OCI-LY3 (cell line): ENCODE results near the gene DOCK1.

Source experiments
- H2AFZ ChIP-seq: fragments of 200-600, 300-600 bp; shearing (Covaris generic); 2 replicates; pipeline ENCODE4 v1.6.0; 2014; ENCODE audit warnings: antibody characterized with exemption, low read depth, low read length
- H3K27ac ChIP-seq: fragments of 200-600, 300-600 bp; sonication (generic); 2 replicates; pipeline ENCODE4 v1.5.1; 2014; ENCODE audit warnings: mild to moderate bottlenecking, low read length, moderate library complexity, mixed read lengths
- H3K27me3 ChIP-seq: fragments of 200-600, 300-600 bp; sonication (generic); 2 replicates; pipeline ENCODE4 v1.6.1; 2014; ENCODE audit warnings: low read depth, low read length, mixed read lengths
- H3K36me3 ChIP-seq: fragments of 200-600, 300-600 bp; sonication (generic); replicated peaks from 2 replicates; pipeline ENCODE3; 2014; ENCODE audit warnings: low read depth, low read length, mixed read lengths
- H3K4me1 ChIP-seq: fragments of 300-600, 200-600 bp; sonication (generic); 2 replicates; pipeline ENCODE4 v1.6.1; 2014; ENCODE audit warnings: low read length, mixed read lengths
- H3K4me2 ChIP-seq: fragments of 200-600, 300-600 bp; sonication (generic); 2 replicates; pipeline ENCODE4 v1.6.1; 2014; ENCODE audit warnings: low read length, mixed read lengths
- H3K4me3 ChIP-seq: fragments of 300-600, 200-600 bp; sonication (generic); 2 replicates; pipeline ENCODE4 v1.5.1; 2014; ENCODE audit warnings: antibody characterized with exemption, mild to moderate bottlenecking, low read length, moderate library complexity
- H3K79me2 ChIP-seq: fragments of 300-600, 200-600 bp; shearing (Covaris generic); 2 replicates; pipeline ENCODE4 v1.6.1; 2014; ENCODE audit warnings: mild to moderate bottlenecking, low read length, mixed read lengths
- H3K9ac ChIP-seq: fragments of 300-600, 200-600 bp; shearing (Covaris generic); 2 replicates; pipeline ENCODE4 v1.6.0; 2014; ENCODE audit warnings: mild to moderate bottlenecking, low read length, moderate library complexity
- H3K9me3 ChIP-seq: fragments of 200-600, 300-600 bp; shearing (Covaris generic); 2 replicates; pipeline ENCODE4 v1.6.1; 2014; ENCODE audit warnings: low read length, mixed read lengths; ENCODE audit not compliant: insufficient read depth
- H4K20me1 ChIP-seq: fragments of 200-600, 300-600 bp; sonication (generic); 2 replicates; pipeline ENCODE4 v1.6.1; 2016; ENCODE audit warnings: low read length, mixed read lengths; ENCODE audit not compliant: insufficient read depth
- CTCF ChIP-seq: fragments of 200-600, 300-600 bp; sonication (generic); IDR thresholded peaks from 2 replicates; pipeline ENCODE4 v1.5.1; 2014; ENCODE audit warnings: antibody characterized with exemption, low read length, low read depth
- EZH2phosphoT487 ChIP-seq: fragments of 200-600 bp; shearing (Covaris generic); IDR thresholded peaks from 2 replicates; pipeline ENCODE4 v1.6.1; 2018; ENCODE audit warnings: antibody characterized with exemption, mixed run types, low read depth

Gene DOCK1

GRCh38 chr10:126931544-126931943 lies 26.3 kb downstream of the DOCK1 start:
- no peak overlapping the region for H3K4me3 ChIP-seq
- no peaks in the 10 kb centered on the region for H3K4me1 ChIP-seq
- H3K27ac ChIP-seq: no peak overlapping the region
- H4K20me1 ChIP-seq: no peaks in the 10 kb centered on the region
- H3K9me3 ChIP-seq: no peaks in the 10 kb centered on the region
- TF ChIP-seq CTCF (no peak), EZH2phosphoT487 (no peak)
- H3K4me2 ChIP-seq: no peak overlapping the region
- no peak overlapping the region for H3K9ac ChIP-seq
- H3K27me3 ChIP-seq: no peaks in the 10 kb centered on the region
- no peak overlapping the region for H2AFZ ChIP-seq
- H3K79me2 ChIP-seq: no peaks in the 10 kb centered on the region
- no peaks in the 10 kb centered on the region for H3K36me3 ChIP-seq

- no peak overlapping the region for H3K27ac ChIP-seq
- no peak overlapping the region for H3K4me3 ChIP-seq
- H3K27me3 ChIP-seq: no peaks in the 10 kb centered on the region
- no peak overlapping the region for H3K9ac ChIP-seq
- H3K79me2 ChIP-seq: no peaks in the 10 kb centered on the region
- no peak overlapping the region for H3K4me2 ChIP-seq
- H3K9me3 ChIP-seq: no peaks in the 10 kb centered on the region
- no peak overlapping the region for H2AFZ ChIP-seq
- no peaks in the 10 kb centered on the region for H3K36me3 ChIP-seq
- H3K4me1 ChIP-seq: no peaks in the 10 kb centered on the region
- H4K20me1 ChIP-seq: no peaks in the 10 kb centered on the region
- no peak for TF ChIP-seq CTCF
- TF ChIP-seq EZH2phosphoT487: no peak
Observed at GRCh38 chr10:126932516-126932915, 27.3 kb downstream of the DOCK1 start.

- H4K20me1 ChIP-seq: no peaks in the 10 kb centered on the region
- H2AFZ ChIP-seq: no peak overlapping the region
- H3K27ac ChIP-seq: no peak overlapping the region
- no peaks in the 10 kb centered on the region for H3K27me3 ChIP-seq
- TF ChIP-seq CTCF (no peak), EZH2phosphoT487 (no peak)
- no peaks in the 10 kb centered on the region for H3K79me2 ChIP-seq
- H3K36me3 ChIP-seq: no peaks in the 10 kb centered on the region
- no peaks in the 10 kb centered on the region for H3K4me1 ChIP-seq
- H3K9me3 ChIP-seq: no peaks in the 10 kb centered on the region
- H3K4me3 ChIP-seq: no peak overlapping the region
- no peak overlapping the region for H3K9ac ChIP-seq
- no peak overlapping the region for H3K4me2 ChIP-seq
Observed at GRCh38 chr10:126933116-126933515, 27.9 kb downstream of the DOCK1 start.

GRCh38 chr10:126935263-126935946 lies 30.2 kb downstream of the DOCK1 start:
- H4K20me1 ChIP-seq: no peaks in the 10 kb centered on the region
- no peaks in the 10 kb centered on the region for H3K9me3 ChIP-seq
- no peak overlapping the region for H3K4me3 ChIP-seq
- H2AFZ ChIP-seq: no peak overlapping the region
- H3K79me2 ChIP-seq: no peaks in the 10 kb centered on the region
- no peak overlapping the region for H3K27ac ChIP-seq
- TF ChIP-seq CTCF (no peak), EZH2phosphoT487 (no peak)
- H3K9ac ChIP-seq: no peak overlapping the region
- H3K36me3 ChIP-seq: no peaks in the 10 kb centered on the region
- H3K4me2 ChIP-seq: no peak overlapping the region
- H3K4me1 ChIP-seq: no peaks in the 10 kb centered on the region
- no peaks in the 10 kb centered on the region for H3K27me3 ChIP-seq
